Colonic mucosa (tissue), 4 donors: Measurements from ENCODE around the gene TMEM248. TPM values are rescaled to one million over a fixed set of nuclear protein-coding genes. Genes with fewer than 3 reads are reported as not detected.

Source experiments
- DNase-seq: peaks from one replicate; pipeline ENCODE4 v3.0.0-alpha.2; 2020
- H3K27ac ChIP-seq: fragments of 200-600 bp; one replicate; pipeline ENCODE4 v1.8.0; 2021
- H3K27me3 ChIP-seq: fragments of 200-600 bp; one replicate; pipeline ENCODE4 v1.8.0; 2021
- H3K36me3 ChIP-seq: fragments of 200-600 bp; one replicate; pipeline ENCODE4 v1.8.0; 2021
- H3K4me1 ChIP-seq: fragments of 200-600 bp; one replicate; pipeline ENCODE4 v1.8.0; 2021; ENCODE audit warnings: mild to moderate bottlenecking
- H3K4me3 ChIP-seq: fragments of 200-600 bp; one replicate; pipeline ENCODE4 v1.8.0; 2021
- H3K9ac ChIP-seq, 2 donors: one replicate each; pipeline ENCODE4 v1.7.0; 2013; ENCODE audit warnings: control low read depth in 2 of 2, low read depth in 2 of 2, low read length in 2 of 2
- H3K9me3 ChIP-seq: fragments of 200-600 bp; one replicate; pipeline ENCODE4 v1.8.0; 2021
- intact Hi-C: fragments of 100-400 bp; cut with DNase I; formaldehyde crosslinking; loops from one replicate; pipeline ENCODE4 v1.14.1; 2022
- total RNA-seq, 2 donors: library from RNA; stranded (reverse); fragmentation: NEBNext Ultra II Directional in 1 of 2; extraction: Animal tissue kit (Norgen Biotek cat#: 25700) in 1 of 2; gene quantifications; one replicate each; pipeline ENCODE4 v1.2.1, GENCODE V29; 2021
- TF ChIP-seq, protein P1 (sequence below): fragments of 200-600 bp; IDR thresholded peaks from one replicate; pipeline ENCODE4 v1.8.0; 2022; ENCODE audit warnings: antibody characterized with exemption, mild to moderate bottlenecking
- donor health status: healthy.
- donor health status: DM: no; HTN: no; CAD: no.
- donor health status: DM: no; HTN: no; CAD: no.

TMEM248 gene
- total RNA-seq, 2 donors from 2014 or later: 108 to 122 TPM

DNA sequence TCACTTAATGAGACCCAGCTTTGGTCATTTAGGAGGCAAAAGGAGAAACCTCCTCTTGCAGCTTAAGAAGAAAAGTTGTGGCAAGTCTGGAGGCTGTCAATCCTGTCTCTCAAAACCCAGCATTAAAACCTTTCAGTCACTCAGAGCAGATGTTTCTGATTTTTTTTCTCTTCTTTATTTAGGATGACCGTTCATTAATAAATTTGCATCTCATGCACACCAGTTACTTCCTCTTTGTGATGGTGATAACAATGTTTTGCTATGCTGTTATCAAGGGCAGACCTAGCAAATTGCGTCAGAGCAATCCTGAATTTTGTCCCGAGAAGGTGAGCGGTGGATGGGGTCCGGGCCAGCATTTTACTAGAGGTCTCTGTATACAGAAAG is 32.0 kb downstream of the TMEM248 start:
- no peak for DNase-seq
- H3K27me3 ChIP-seq: no peaks in the 10 kb centered on the region
- TF ChIP-seq, protein P1, sequence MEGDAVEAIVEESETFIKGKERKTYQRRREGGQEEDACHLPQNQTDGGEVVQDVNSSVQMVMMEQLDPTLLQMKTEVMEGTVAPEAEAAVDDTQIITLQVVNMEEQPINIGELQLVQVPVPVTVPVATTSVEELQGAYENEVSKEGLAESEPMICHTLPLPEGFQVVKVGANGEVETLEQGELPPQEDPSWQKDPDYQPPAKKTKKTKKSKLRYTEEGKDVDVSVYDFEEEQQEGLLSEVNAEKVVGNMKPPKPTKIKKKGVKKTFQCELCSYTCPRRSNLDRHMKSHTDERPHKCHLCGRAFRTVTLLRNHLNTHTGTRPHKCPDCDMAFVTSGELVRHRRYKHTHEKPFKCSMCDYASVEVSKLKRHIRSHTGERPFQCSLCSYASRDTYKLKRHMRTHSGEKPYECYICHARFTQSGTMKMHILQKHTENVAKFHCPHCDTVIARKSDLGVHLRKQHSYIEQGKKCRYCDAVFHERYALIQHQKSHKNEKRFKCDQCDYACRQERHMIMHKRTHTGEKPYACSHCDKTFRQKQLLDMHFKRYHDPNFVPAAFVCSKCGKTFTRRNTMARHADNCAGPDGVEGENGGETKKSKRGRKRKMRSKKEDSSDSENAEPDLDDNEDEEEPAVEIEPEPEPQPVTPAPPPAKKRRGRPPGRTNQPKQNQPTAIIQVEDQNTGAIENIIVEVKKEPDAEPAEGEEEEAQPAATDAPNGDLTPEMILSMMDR: no peak
- H3K9ac ChIP-seq: no peak overlapping the region
- intact Hi-C loops: no loop called here
- H3K9me3 ChIP-seq: no peaks in the 10 kb centered on the region
- H3K4me1 ChIP-seq: peaks cover 3% of the 10 kb centered on the region
- H3K4me3 ChIP-seq: no peak overlapping the region
- H3K27ac ChIP-seq: no peak overlapping the region
- H3K36me3 ChIP-seq: peaks cover 26% of the 10 kb centered on the region

DNA sequence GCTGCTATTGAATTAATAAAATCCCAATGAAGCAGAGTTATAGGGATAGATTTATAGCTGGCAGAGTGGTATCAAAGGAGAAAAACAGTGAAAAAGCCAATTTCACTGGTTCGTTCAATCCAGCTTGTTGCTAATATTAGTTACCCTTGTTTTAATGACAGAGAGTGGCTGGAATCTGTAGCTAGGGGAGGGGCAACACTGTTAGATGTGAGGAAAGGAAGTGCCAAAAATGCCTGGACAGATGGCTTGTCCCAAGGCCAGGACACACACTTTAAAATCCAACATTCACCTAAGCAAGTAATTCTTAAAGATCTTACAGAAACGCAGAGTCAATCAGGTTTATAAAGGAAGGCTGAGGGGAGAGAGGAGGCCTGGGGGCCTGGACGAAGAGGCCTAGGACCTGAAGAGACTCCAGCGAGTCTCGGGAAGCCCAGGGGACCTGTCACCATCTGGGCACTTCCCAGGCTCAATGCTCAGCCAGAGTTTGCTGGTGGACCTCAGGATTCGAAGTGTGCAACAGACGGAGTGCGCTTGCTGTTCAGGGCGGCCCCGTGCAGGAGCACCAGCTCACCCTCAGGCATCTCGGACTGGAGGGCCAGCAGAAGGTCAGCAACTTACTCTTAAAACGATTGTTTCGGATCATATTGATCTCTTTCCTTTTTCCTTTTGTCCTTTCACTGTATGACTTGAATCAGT is 36.7 kb downstream of the TMEM248 start:
- no peaks in the 10 kb centered on the region for H3K4me1 ChIP-seq
- H3K9me3 ChIP-seq: no peaks in the 10 kb centered on the region
- no peak overlapping the region for H3K4me3 ChIP-seq
- no peaks in the 10 kb centered on the region for H3K27me3 ChIP-seq
- H3K9ac ChIP-seq: no peak overlapping the region
- TF ChIP-seq, protein P1: no peak
- no peak for DNase-seq
- H3K36me3 ChIP-seq: peaks cover 13% of the 10 kb centered on the region
- intact Hi-C loops: no loop called here
- no peak overlapping the region for H3K27ac ChIP-seq

DNA sequence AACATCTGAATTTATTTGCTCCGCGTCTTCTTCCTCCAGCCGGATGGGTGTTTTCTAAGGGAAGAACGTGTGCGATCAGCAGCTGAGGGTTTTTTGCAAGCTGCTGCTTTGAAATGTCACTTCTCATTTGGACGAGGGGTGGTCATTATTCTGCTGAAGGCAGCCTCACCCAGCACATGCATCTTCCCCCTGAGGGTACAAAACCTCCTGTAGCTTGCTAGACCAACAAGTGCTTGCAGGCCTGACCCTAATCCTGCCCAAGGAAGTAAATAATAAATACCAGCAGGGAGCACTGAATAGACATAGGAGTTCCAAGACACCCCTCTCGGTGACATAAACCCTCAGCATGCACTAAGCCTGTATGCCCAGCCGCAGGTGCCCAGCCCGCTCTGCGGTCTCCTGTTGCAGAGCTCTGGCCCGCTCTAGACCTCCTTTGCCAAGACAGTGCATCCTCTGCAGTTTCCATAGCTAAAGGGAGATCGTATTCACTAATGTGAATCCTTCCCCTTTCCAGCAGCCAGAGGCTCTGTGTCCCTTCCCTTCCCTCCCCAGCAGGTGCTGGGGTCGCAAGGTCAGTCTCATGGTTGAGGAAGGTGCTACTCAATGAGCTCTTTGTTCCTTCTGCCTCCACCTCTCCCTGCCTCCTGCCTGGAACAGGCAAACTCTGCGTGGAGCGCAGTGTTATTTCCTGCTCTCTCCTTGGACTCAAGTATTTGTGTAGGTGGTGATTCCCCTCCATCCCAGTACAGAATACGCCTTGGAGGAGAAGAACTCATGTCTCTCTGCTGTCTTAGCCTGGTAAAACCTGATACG is 37.7 kb downstream of the TMEM248 start:
- no peaks in the 10 kb centered on the region for H3K4me1 ChIP-seq
- DNase-seq: peak; percentile 62
- TF ChIP-seq, protein P1: no peak
- no peak overlapping the region for H3K27ac ChIP-seq
- no peaks in the 10 kb centered on the region for H3K27me3 ChIP-seq
- H3K9ac ChIP-seq: peak overlapping the region in 1 of 2 donors; percentile 31
- H3K36me3 ChIP-seq: peaks cover 13% of the 10 kb centered on the region
- intact Hi-C loops: no loop called here
- no peaks in the 10 kb centered on the region for H3K9me3 ChIP-seq
- H3K4me3 ChIP-seq: no peak overlapping the region

DNA sequence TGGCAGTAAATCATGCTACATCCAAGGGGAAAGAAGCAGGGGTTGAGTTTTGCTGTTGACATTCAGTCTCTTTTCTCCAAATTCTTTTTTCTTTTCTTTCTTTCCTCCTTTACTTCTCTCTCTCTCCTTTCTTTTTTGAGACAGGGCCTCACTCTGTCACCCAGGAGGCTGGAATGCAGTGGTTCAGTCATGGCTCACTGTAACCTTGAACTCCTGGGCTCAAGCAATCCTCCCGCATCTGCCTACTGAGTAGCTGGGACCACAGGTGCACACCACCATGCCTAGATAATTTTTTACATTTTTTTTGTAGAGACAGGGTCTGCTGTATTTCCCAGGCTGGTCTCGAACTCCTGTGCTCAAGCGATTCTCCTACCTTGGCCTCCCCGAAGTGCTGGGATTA is 39.2 kb downstream of the TMEM248 start:
- DNase-seq: no peak
- Histone ChIP-seq H3K4me1 (no peaks in the 10 kb centered on the region), H3K4me3 (no peak overlapping the region), H3K36me3 (peaks cover 11% of the 10 kb centered on the region), H3K27me3 (no peaks in the 10 kb centered on the region), H3K9me3 (no peaks in the 10 kb centered on the region), H3K27ac (no peak overlapping the region), H3K9ac (no peak overlapping the region)
- TF ChIP-seq, protein P1: no peak
- intact Hi-C loops: no loop called here

DNA sequence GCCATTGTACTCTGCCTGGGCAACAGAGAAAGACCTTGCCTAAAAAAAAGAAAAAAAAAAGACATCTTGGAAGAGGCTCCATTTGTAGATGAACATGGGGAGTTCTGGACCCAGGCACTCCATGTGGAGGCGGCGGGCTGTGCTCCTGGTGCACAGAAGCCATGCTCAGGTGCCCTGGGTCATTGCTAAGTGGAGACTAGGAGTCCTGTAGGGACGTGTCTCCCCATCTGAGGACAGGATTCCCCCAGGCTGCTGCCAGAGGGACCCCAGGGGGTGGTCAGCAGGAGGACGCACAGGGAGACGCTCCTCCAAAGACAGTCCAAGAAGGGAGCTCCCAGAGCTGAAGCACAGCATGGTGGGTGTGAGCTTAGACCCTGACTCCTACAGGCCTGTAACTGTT is 40.1 kb downstream of the TMEM248 start:
- no peak for DNase-seq
- TF ChIP-seq, protein P1: no peak
- H3K9me3 ChIP-seq: no peaks in the 10 kb centered on the region
- no peak overlapping the region for H3K27ac ChIP-seq
- intact Hi-C loops: no loop called here
- no peaks in the 10 kb centered on the region for H3K4me1 ChIP-seq
- H3K36me3 ChIP-seq: peaks cover 2% of the 10 kb centered on the region
- no peaks in the 10 kb centered on the region for H3K27me3 ChIP-seq
- H3K4me3 ChIP-seq: no peak overlapping the region
- H3K9ac ChIP-seq: no peak overlapping the region
